Activated naive CD4-positive, alpha-beta T cell treated with anti-CD3 and anti-CD28 coated beads, Interleukin-2, amount 50 U/mL, for 24 hours (primary cell): ENCODE results near the gene SASS6.
A peak's percentile ranks its signal among the peaks of the same experiment; 100 is the strongest.

ENCODE experiments used
- H3K27ac Mint-ChIP-seq: one replicate; pipeline ENCODE4 v1.8.0; 2021; ENCODE audit warnings: mild to moderate bottlenecking, mixed read lengths
- H3K27me3 Mint-ChIP-seq: one replicate; pipeline ENCODE4 v1.8.0; 2021; ENCODE audit warnings: mixed read lengths
- H3K36me3 Mint-ChIP-seq: one replicate; pipeline ENCODE4 v1.8.0; 2021; ENCODE audit warnings: mixed read lengths
- H3K4me1 Mint-ChIP-seq: one replicate; pipeline ENCODE4 v1.8.0; 2021; ENCODE audit warnings: mixed read lengths
- H3K4me3 Mint-ChIP-seq: one replicate; pipeline ENCODE4 v1.8.0; 2021; ENCODE audit warnings: mild to moderate bottlenecking, mixed read lengths
- H3K9me3 Mint-ChIP-seq: one replicate; pipeline ENCODE4 v1.8.0; 2021; ENCODE audit warnings: mixed read lengths

SASS6 gene

DNA sequence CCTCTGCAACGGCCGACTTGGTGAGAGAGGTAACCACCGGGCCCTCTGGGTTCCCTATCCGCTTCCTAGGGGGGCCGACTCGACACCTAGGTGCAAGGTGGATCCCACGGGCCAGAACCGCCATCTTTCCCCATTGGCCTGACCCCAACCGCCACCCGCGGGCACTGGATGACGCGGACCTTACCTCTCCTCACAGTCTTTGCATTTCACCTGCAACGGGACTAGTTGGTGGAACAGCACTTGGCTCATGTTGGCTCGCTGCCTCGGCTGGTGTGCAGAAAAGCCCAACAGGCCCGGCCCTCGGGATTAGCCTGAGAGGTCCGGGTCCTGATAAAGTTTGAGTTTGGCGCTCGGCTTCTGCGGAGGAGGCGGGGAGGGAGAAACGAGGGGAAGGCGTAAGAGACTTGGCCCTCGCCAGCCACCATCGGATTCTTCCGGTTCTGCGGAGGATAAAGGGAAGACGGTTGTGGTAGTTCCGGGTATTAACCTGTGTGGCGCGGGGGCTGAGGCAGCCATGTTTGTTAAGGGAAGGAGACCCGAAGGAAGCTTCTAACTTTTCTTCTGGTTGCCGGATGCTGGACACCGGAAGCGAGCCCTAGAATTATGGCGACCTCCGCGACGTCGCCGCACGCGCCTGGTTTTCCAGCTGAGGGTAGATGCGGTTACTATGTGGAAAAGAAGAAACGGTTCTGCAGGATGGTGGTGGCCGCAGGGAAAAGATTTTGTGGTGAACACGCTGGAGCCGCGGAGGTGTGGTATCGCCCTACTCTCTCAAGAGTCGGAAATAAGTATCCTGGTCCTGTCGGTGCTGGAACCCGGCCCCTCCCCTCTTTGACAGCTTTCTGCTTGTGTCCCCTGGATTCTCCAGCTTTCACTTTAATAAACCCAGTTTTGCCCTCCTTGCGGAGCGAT lies at the start of gene SASS6, which contains the start of gene TRMT13:
Gene SASS6 (minus strand): TSS at position 365 of the 912 bp plus-strand sequence. CDS start 116 bp downstream, at position 249.
Gene TRMT13 (plus strand): TSS at position 598 of the 912 bp plus-strand sequence. CDS start 6 bp downstream, at position 604.
- H3K27me3 Mint-ChIP-seq, result no peaks in the 10 kb centered on the region
- H3K9me3 Mint-ChIP-seq, result no peaks in the 10 kb centered on the region

DNA sequence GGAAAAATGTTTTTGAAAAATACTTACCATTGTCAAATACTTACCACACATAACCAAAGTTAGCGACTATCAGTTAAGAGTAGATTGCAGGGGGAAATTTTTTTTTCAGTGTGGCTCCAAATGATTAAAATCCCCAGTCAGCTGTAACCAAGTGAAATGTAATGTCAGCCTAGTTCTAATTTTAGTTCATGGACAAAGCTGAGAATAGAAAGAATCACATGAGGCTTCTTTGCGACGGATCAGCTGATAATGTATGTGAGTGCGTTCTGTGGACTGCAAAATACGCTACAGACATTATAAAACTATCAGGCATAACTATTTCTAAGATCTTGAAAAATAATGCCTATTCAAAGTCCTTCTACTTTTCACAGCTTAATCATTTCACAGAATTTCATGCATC lies 45.4 kb upstream of the SASS6 start, which contains the start of gene LRRC39:
Gene LRRC39 (minus strand): TSS at position 166 of the 400 bp plus-strand sequence. CDS start 9,740 bp downstream, outside the sequence.
- H3K27me3 Mint-ChIP-seq, result no peaks in the 10 kb centered on the region
- H3K4me3 Mint-ChIP-seq, result no peak within 1 kb of the TSS
- peaks cover 1% of the 10 kb centered on the region for H3K36me3 Mint-ChIP-seq
- H3K27ac Mint-ChIP-seq, result no peak within 1 kb of the TSS
- no peaks in the 10 kb centered on the region for H3K4me1 Mint-ChIP-seq
- peaks cover 9% of the 10 kb centered on the region for H3K9me3 Mint-ChIP-seq

More for the DNA sequence above, at the start of gene SASS6, which contains the start of gene TRMT13:
- peak within 1 kb of the TSS; percentile 99 for H3K27ac Mint-ChIP-seq
- H3K4me1 Mint-ChIP-seq, result peaks cover 47% of the 10 kb centered on the region
- peaks cover 1% of the 10 kb centered on the region for H3K36me3 Mint-ChIP-seq
- H3K4me3 Mint-ChIP-seq, result peak within 1 kb of the TSS; percentile 100

DNA sequence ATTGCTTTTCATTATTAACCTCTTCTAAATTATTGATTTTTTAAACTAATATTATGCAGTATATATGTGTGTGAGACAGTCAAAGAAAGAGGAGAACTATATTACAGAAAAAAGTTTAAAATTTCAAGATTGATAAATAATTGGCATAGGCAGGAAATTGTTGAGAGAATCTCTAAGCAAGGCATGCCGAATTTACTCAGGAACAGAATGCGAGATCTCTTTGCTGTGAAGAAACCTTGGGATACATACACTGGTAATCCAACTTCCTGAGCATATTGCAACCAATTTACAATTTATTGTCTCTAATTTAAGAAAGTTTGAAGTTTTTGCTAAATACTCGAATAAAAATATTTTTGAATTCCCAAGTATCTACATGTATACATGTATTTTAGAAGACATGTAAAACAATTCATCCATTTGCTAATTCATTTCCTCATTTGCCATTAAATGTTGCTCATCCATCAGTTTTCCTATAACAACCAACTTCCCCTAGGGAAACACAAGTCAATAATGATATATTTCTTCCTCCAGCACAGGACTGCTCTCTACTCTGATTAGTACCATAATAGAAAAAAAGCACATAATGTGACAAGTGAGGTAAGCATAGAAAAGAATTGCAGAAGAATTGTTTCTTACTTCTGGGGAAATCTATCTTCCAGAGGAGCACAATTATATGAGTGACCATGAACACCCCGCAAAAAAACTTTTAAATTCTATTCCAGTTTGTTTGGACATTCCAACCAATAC lies 44.7 kb upstream of the SASS6 start:
- Mint-ChIP-seq H3K27me3 (no peaks in the 10 kb centered on the region), H3K36me3 (peaks cover 1% of the 10 kb centered on the region), H3K4me1 (no peaks in the 10 kb centered on the region), H3K4me3 (no peak overlapping the region), H3K27ac (no peak overlapping the region), H3K9me3 (peaks cover 5% of the 10 kb centered on the region)

DNA sequence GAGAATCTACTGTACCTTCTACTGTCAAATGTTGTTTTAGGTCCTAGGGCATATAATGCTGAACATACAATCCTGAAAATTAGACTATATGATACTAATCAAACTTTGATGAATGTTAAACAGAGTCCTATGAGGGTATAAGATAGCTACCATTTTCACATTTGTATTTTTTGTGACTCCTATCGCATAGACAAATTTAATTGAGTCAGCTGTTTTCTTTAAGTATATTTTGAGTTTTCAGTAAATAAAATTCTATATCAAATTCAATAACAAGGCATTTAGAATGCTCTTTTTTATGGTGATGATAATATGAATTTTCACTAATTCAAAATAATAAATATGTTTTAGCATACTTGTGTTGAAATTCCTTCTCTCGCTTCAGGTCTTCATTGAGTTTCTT lies 35.3 kb upstream of the SASS6 start:
- Mint-ChIP-seq H3K27ac (no peak overlapping the region), H3K27me3 (no peaks in the 10 kb centered on the region), H3K4me1 (no peaks in the 10 kb centered on the region), H3K9me3 (no peaks in the 10 kb centered on the region), H3K4me3 (no peak overlapping the region), H3K36me3 (peaks cover 7% of the 10 kb centered on the region)

DNA sequence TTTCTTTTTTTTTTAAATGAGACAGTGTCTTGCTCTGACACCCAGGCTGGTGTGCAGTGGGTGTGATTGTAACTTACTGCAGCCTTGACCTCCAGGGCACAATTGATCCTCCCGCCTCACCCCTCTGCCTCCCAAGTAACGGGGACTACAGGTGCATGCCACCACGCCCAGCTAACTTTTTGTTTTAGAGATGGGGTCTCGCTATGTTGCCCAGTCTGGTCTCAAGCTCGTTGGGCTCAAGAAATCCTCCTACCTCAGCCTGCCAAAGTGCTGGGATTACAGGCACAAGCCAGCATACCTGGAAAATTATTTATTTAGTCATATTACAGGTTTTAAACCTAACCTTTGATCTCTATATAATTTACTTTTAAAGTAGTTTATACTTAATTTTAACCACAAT lies 32.0 kb upstream of the SASS6 start:
- Mint-ChIP-seq H3K4me1 (no peaks in the 10 kb centered on the region), H3K27ac (no peak overlapping the region), H3K36me3 (peaks cover 6% of the 10 kb centered on the region), H3K27me3 (no peaks in the 10 kb centered on the region), H3K9me3 (no peaks in the 10 kb centered on the region), H3K4me3 (no peak overlapping the region)

- H3K36me3 Mint-ChIP-seq, result peaks cover 6% of the 10 kb centered on the region
- H3K9me3 Mint-ChIP-seq, result no peaks in the 10 kb centered on the region
- H3K27me3 Mint-ChIP-seq, result no peaks in the 10 kb centered on the region
- H3K4me3 Mint-ChIP-seq, result no peak overlapping the region
- H3K27ac Mint-ChIP-seq, result no peak overlapping the region
- no peaks in the 10 kb centered on the region for H3K4me1 Mint-ChIP-seq
Measured at GRCh38 chr1:100164216-100164615, 31.5 kb upstream of the SASS6 start.

GRCh38 chr1:100162881-100163280 lies 30.2 kb upstream of the SASS6 start:
- H3K4me3 Mint-ChIP-seq, result no peak overlapping the region
- H3K4me1 Mint-ChIP-seq, result no peaks in the 10 kb centered on the region
- H3K9me3 Mint-ChIP-seq, result no peaks in the 10 kb centered on the region
- H3K27me3 Mint-ChIP-seq, result no peaks in the 10 kb centered on the region
- H3K36me3 Mint-ChIP-seq, result peaks cover 6% of the 10 kb centered on the region
- no peak overlapping the region for H3K27ac Mint-ChIP-seq

DNA sequence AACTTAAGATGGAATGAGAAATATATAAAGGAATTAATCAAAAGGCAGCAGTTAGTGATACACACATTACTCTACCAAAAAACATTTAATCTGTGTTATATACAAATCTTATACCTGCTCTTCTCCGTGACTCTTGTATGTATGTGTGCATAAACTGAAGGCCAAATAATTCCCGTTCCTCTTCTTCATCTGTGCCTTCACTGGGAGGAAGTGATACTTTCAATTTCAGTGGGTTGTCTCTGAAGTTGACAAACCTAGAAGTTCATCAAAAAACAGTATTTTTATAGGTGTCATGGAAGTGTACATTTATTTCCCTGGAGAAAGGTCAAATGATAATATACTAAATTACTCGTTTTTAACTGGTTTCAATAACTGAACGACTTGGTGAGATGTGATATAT lies 19.5 kb upstream of the SASS6 start:
- no peaks in the 10 kb centered on the region for H3K9me3 Mint-ChIP-seq
- H3K4me1 Mint-ChIP-seq, result peaks cover 14% of the 10 kb centered on the region
- peaks cover 10% of the 10 kb centered on the region for H3K36me3 Mint-ChIP-seq
- no peak overlapping the region for H3K4me3 Mint-ChIP-seq
- H3K27me3 Mint-ChIP-seq, result no peaks in the 10 kb centered on the region
- H3K27ac Mint-ChIP-seq, result peak overlapping the region; percentile 70

GRCh38 chr1:100151679-100152078 lies 18.9 kb upstream of the SASS6 start:
- no peaks in the 10 kb centered on the region for H3K27me3 Mint-ChIP-seq
- peaks cover 11% of the 10 kb centered on the region for H3K36me3 Mint-ChIP-seq
- no peak overlapping the region for H3K27ac Mint-ChIP-seq
- H3K4me3 Mint-ChIP-seq, result no peak overlapping the region
- H3K4me1 Mint-ChIP-seq, result peaks cover 14% of the 10 kb centered on the region
- H3K9me3 Mint-ChIP-seq, result no peaks in the 10 kb centered on the region

DNA sequence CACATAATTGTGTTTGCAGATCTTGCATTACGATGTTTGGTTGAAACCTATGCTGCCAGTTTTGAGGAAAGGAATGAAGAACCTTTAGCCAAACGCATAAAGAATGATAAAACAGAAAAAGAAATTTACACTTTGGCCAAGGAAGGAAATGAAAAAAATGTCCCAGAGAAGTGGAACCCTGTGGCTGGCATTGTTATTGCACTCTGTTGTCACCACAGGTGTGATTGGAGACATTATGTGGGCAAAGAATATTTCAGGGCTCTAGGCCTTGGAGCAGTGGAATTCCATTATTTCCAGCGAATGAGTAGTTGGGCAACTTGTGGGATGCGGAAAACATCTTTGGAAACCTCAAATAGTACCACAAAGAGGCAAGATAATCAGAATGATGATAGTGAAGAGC lies 15.1 kb upstream of the SASS6 start:
- H3K36me3 Mint-ChIP-seq, result peaks cover 20% of the 10 kb centered on the region
- H3K9me3 Mint-ChIP-seq, result no peaks in the 10 kb centered on the region
- H3K27ac Mint-ChIP-seq, result no peak overlapping the region
- no peak overlapping the region for H3K4me3 Mint-ChIP-seq
- H3K4me1 Mint-ChIP-seq, result peaks cover 10% of the 10 kb centered on the region
- no peaks in the 10 kb centered on the region for H3K27me3 Mint-ChIP-seq

GRCh38 chr1:100146958-100147357 lies 14.2 kb upstream of the SASS6 start:
- H3K4me3 Mint-ChIP-seq, result no peak overlapping the region
- no peaks in the 10 kb centered on the region for H3K27me3 Mint-ChIP-seq
- peaks cover 22% of the 10 kb centered on the region for H3K36me3 Mint-ChIP-seq
- H3K9me3 Mint-ChIP-seq, result no peaks in the 10 kb centered on the region
- no peak overlapping the region for H3K27ac Mint-ChIP-seq
- peaks cover 12% of the 10 kb centered on the region for H3K4me1 Mint-ChIP-seq

GRCh38 chr1:100145116-100145515 lies 12.4 kb upstream of the SASS6 start:
- H3K27me3 Mint-ChIP-seq, result no peaks in the 10 kb centered on the region
- H3K36me3 Mint-ChIP-seq, result peaks cover 20% of the 10 kb centered on the region
- peaks cover 10% of the 10 kb centered on the region for H3K4me1 Mint-ChIP-seq
- no peaks in the 10 kb centered on the region for H3K9me3 Mint-ChIP-seq
- no peak overlapping the region for H3K27ac Mint-ChIP-seq
- no peak overlapping the region for H3K4me3 Mint-ChIP-seq

GRCh38 chr1:100142343-100142742 lies 9.6 kb upstream of the SASS6 start:
- Mint-ChIP-seq H3K27ac (peak overlapping the region; percentile 8), H3K36me3 (peaks cover 22% of the 10 kb centered on the region), H3K4me3 (no peak overlapping the region), H3K4me1 (peaks cover 18% of the 10 kb centered on the region), H3K27me3 (no peaks in the 10 kb centered on the region), H3K9me3 (no peaks in the 10 kb centered on the region)

GRCh38 chr1:100141192-100141591 lies 8.5 kb upstream of the SASS6 start:
- H3K4me3 Mint-ChIP-seq, result no peak overlapping the region
- H3K4me1 Mint-ChIP-seq, result peaks cover 18% of the 10 kb centered on the region
- no peaks in the 10 kb centered on the region for H3K27me3 Mint-ChIP-seq
- H3K9me3 Mint-ChIP-seq, result no peaks in the 10 kb centered on the region
- H3K27ac Mint-ChIP-seq, result no peak overlapping the region
- H3K36me3 Mint-ChIP-seq, result peaks cover 20% of the 10 kb centered on the region

- H3K4me3 Mint-ChIP-seq, result no peak overlapping the region
- peaks cover 10% of the 10 kb centered on the region for H3K36me3 Mint-ChIP-seq
- peaks cover 42% of the 10 kb centered on the region for H3K4me1 Mint-ChIP-seq
- H3K9me3 Mint-ChIP-seq, result no peaks in the 10 kb centered on the region
- H3K27ac Mint-ChIP-seq, result no peak overlapping the region
- no peaks in the 10 kb centered on the region for H3K27me3 Mint-ChIP-seq
Measured at GRCh38 chr1:100137602-100138001, 4.9 kb upstream of the SASS6 start.

DNA sequence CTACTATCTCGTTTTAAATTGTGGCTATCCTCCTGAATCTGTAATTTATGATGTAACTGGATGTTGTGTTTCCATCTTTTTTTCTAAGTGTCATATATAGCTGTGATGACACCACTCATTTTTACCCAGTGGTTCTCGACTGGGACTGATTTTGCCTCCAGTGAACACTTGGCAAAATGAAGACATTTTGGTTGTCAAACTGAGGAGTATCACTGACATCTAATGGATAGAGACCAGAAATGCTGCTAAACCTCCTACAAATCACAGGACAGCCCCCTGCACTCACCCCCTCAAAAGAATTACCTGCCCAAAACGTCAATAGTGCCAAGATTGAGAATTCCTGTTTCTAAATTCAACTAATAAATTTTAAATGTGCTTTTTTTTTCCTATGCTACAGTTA lies 2.1 kb upstream of the SASS6 start:
- Mint-ChIP-seq H3K36me3 (peaks cover 5% of the 10 kb centered on the region), H3K9me3 (no peaks in the 10 kb centered on the region), H3K27ac (no peak overlapping the region), H3K27me3 (no peaks in the 10 kb centered on the region), H3K4me1 (peaks cover 48% of the 10 kb centered on the region), H3K4me3 (peak overlapping the region; percentile 80)
